KOPT-K1 (cell line): ENCODE measurements around the gene COG4.

Experiments
- H3K27ac ChIP-seq: fragments of 200-600 bp; sonication (generic); 2 replicates; pipeline ENCODE4 v1.5.1; 2016; ENCODE audit warnings: antibody characterized with exemption, mild to moderate bottlenecking, low read depth, low read length; ENCODE audit not compliant: poor library complexity, severe bottlenecking
- H3K36me3 ChIP-seq: fragments of 200-600 bp; sonication (generic); 2 replicates; pipeline ENCODE4 v1.5.1; 2017; ENCODE audit warnings: antibody characterized with exemption, mild to moderate bottlenecking, low read length, moderate library complexity; ENCODE audit not compliant: insufficient read depth
- H3K9me3 ChIP-seq: fragments of 200-600 bp; sonication (generic); 2 replicates; pipeline ENCODE4 v1.5.1; 2017; ENCODE audit warnings: antibody characterized with exemption, low read length, mild to moderate bottlenecking; ENCODE audit not compliant: insufficient read depth, poor library complexity, severe bottlenecking

COG4 gene

GRCh38 chr16:70523076-70523742, at the start of gene COG4:
COG4 (minus strand) TSS chr16:70523554; CDS start chr16:70523543, 11 bp downstream.
- no peaks in the 10 kb centered on the region for H3K9me3 ChIP-seq
- H3K27ac ChIP-seq: peak within 1 kb of the TSS; percentile 93
- H3K36me3 ChIP-seq: peaks cover 33% of the 10 kb centered on the region

GRCh38 chr16:70572926-70573270, 49.5 kb upstream of the COG4 start:
- no peak overlapping the region for H3K27ac ChIP-seq
- no peaks in the 10 kb centered on the region for H3K9me3 ChIP-seq
- peaks cover 88% of the 10 kb centered on the region for H3K36me3 ChIP-seq

DNA sequence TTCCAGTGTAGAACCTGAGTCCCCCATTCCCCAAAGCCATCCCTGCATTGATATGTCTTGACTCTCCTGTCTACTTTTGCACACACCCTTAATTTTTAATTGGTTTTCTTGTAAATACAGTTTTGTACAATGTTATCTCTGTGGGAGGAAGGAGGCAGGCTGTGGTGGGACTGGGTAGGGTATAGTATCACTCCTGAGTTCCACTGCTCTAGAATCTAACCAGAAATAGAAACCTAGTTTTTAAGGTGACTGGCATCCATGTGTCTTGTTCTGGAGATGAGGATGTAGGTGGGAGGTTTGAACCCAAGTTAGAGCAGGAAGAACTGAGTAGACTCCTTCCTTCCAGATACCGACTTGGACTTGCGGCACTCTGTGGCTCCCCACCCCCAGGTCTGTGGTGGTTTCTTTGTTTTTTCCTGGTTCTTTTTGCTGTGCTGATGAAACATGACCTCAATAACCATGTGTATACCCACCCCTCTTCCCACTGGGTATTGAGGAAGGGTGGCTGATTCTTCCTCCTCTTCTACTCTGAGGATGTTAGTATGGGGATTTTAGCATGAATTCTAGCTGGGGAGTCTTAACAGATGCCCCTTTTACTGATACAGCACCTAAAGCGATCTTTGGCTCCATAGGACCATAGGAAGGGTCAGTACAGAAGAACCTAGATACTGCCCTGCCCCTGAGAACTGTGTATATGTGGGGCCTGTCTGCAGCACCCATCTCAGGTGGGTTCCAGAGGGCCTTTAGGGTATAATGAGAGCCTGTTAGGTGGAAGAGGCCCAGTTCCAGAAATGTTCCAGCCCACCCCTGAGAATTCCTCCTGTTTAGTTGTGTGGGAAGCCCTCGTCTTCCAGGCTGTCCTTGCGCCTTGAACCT, 48.9 kb upstream of the COG4 start:
- H3K36me3 ChIP-seq: peaks cover 94% of the 10 kb centered on the region
- H3K9me3 ChIP-seq: no peaks in the 10 kb centered on the region
- no peak overlapping the region for H3K27ac ChIP-seq

DNA sequence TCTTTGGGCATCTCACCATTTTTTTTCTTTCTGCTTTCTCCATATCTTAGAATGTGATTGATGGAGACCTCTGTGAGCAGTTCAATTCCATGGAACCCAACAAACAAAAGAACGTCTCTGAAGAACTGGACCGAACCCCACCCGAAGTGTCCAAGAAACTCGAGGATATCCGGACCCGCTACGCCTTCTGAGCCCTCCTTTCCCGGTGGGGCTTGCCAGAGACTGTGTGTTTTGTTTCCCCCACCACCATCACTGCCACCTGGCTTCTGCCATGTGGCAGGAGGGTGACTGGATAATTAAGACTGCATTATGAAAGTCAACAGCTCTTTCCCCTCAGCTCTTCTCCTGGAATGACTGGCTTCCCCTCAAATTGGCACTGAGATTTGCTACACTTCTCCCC, 48.3 kb upstream of the COG4 start:
- H3K27ac ChIP-seq: no peak overlapping the region
- H3K9me3 ChIP-seq: no peaks in the 10 kb centered on the region
- H3K36me3 ChIP-seq: peaks cover 100% of the 10 kb centered on the region

DNA sequence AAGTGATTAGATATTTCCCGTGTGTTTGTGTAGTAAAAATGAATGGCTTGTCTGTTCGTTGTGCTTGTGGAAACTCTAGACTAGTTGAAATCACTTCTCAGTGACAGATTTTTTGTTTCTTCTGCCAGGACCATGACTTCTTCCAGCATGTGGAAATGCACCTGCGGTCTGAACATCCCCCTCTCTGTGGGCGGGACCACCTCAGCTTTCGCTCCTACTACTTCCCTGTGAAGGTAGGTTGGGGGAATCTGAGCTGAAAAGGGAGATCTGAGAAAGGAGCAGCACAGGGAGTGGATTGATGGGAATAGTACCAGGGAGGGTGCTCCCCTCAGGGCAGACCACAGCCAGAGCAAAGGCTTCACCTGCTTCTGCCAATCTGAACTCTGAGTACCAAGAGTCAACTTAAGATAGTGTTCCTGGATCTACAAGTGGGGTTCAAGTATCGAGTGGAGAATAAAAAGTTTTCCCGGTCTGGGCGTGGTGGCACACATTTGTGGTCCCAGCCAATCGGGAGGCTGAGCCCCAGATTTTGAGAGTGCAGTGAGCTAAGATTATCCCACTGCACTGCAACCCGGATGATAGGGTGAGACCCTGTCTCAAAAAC, 47.7 kb upstream of the COG4 start:
- H3K9me3 ChIP-seq: no peaks in the 10 kb centered on the region
- peaks cover 100% of the 10 kb centered on the region for H3K36me3 ChIP-seq
- no peak overlapping the region for H3K27ac ChIP-seq

DNA sequence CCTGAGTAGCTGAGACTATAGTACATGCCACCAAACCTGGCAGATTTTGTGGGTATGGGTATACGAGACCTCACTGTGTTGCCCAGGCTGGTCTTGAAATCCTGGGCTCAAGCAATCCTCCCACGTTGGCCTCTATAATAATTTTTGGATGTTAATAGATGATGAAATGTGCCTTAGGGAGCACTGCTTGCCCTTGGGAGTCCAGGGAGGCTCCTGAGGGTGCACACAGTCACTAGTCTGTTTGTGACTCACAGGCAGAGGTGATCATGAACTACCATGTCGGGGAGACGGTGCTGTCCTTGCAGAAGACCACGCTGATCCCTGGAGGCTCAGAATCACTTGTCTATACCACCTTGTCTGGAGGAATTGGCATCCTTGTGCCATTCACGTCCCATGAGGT, 46.4 kb upstream of the COG4 start:
- Histone ChIP-seq H3K27ac (no peak overlapping the region), H3K9me3 (no peaks in the 10 kb centered on the region), H3K36me3 (peaks cover 100% of the 10 kb centered on the region)

- Histone ChIP-seq H3K27ac (no peak overlapping the region), H3K36me3 (peaks cover 100% of the 10 kb centered on the region), H3K9me3 (no peaks in the 10 kb centered on the region)
Measured at GRCh38 chr16:70568601-70569237, 45.4 kb upstream of the COG4 start.

- no peak overlapping the region for H3K27ac ChIP-seq
- peaks cover 100% of the 10 kb centered on the region for H3K36me3 ChIP-seq
- no peaks in the 10 kb centered on the region for H3K9me3 ChIP-seq
Measured at GRCh38 chr16:70565053-70565452, 41.7 kb upstream of the COG4 start.

- no peaks in the 10 kb centered on the region for H3K9me3 ChIP-seq
- H3K27ac ChIP-seq: no peak overlapping the region
- H3K36me3 ChIP-seq: peaks cover 100% of the 10 kb centered on the region
Measured at GRCh38 chr16:70563636-70564035, 40.3 kb upstream of the COG4 start.

DNA sequence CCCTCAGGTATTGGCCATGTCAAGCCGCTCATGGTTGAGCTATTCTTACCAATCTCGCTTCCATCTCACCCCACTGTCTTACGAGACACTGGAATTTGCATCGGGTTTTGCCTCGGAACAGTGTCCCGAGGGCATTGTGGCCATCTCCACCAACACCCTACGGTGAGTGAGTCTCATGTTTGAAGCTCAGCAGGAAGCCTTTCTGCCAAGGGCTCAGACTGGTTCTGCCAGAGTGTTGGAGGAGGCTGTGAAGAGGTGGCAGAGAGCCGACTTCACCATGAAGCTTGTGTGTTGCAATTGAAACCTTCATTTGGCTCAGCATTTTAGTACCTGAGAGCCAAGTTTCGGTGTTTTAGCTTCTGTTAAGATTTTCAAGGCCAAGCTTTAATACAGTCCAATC, 38.3 kb upstream of the COG4 start:
- Histone ChIP-seq H3K9me3 (no peaks in the 10 kb centered on the region), H3K27ac (no peak overlapping the region), H3K36me3 (peaks cover 100% of the 10 kb centered on the region)

GRCh38 chr16:70556063-70556462, 32.7 kb upstream of the COG4 start:
- H3K27ac ChIP-seq: no peak overlapping the region
- H3K36me3 ChIP-seq: peaks cover 100% of the 10 kb centered on the region
- no peaks in the 10 kb centered on the region for H3K9me3 ChIP-seq

DNA sequence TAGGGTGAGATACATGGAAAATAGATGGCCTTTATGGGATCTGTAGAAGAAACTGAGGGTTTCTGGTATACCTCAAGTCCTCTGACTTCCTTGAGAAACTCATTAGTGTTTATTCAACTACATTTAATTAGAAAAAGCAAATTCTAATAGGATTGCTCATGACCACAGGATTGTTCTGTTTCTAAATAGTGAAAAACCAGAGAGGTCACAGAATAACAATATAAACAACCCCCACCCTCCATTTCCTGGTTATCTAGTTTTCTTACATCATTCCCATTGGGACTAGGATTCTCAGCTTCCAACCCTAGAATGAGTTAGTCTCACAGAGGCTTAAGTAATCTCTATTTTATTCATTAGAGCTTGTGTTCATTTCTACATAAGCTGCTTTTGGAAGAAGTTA, 30.3 kb upstream of the COG4 start:
- Histone ChIP-seq H3K27ac (no peak overlapping the region), H3K36me3 (peaks cover 100% of the 10 kb centered on the region), H3K9me3 (no peaks in the 10 kb centered on the region)

DNA sequence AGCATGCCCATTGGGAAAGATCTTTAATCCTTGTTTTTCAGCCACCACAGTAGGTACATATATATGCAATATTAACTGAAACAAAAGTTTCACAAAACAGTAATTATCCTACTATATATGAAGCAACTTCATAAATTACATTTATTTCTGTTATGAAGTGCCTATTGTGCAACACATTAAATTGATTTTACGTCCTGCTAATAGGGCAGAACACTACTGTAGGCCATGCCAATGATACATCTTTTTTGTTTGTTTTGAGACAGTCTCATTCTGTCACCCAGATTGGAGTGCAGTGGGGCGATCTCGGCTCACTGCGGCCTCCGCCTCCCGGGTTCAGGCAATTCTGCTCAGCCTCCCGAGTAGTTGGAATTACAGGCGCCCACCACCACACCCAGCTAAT, 29.3 kb upstream of the COG4 start:
- Histone ChIP-seq H3K27ac (no peak overlapping the region), H3K36me3 (peaks cover 100% of the 10 kb centered on the region), H3K9me3 (no peaks in the 10 kb centered on the region)

DNA sequence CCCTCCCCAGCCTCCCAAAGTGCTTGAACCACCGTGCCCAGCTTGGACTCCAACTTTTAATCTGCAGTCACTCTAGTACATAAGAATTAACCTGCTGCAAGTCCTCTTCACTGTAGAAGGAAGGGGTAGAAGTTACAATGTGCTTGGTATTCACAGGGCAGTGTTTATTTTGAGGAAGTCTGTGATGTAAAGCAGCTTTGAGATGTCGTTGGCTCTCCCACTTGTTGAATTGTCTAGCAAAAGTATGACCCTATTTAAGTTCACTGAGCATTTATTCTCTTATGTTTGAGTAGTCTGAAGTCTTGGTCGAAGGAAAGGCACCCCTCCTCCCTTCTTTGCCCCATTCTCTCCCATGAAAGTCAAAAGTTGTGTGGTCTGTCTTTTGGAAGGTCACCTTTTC, 28.4 kb upstream of the COG4 start:
- Histone ChIP-seq H3K27ac (no peak overlapping the region), H3K36me3 (peaks cover 100% of the 10 kb centered on the region), H3K9me3 (no peaks in the 10 kb centered on the region)

DNA sequence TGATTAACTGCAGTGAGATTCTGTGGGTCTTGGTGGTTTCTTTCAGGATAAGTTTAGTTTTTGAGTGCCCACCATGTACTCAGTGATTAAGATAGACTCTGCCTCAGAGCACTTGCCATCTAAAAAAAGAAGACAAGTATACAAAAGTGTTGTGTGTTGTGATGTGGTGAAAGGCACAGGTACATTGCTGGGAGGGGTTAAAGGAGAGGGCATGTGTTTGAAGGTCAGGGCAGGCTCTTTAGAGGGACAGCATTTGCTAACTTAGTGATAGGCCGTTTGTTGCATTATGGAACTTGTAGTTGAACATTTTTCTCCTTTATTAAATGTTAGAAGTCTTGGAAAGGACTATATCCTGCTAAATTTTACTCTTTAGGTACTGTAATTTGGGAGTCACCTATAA, 26.7 kb upstream of the COG4 start:
- no peaks in the 10 kb centered on the region for H3K9me3 ChIP-seq
- H3K27ac ChIP-seq: no peak overlapping the region
- peaks cover 100% of the 10 kb centered on the region for H3K36me3 ChIP-seq
